SU-DHL-6 (cell line): ENCODE results near the gene GMEB2.

ENCODE experiments used
- H2AFZ ChIP-seq: fragments of 200-600 bp; sonication (generic); 2 replicates; pipeline ENCODE4 v1.6.1; 2014; ENCODE audit warnings: low read depth, mild to moderate bottlenecking, moderate library complexity, mixed read lengths, antibody characterized with exemption, low read length; ENCODE audit not compliant: severe bottlenecking
- H3F3A ChIP-seq: fragments of 200-600 bp; shearing (Covaris generic); 2 replicates; pipeline ENCODE4 v1.6.0; 2016; ENCODE audit warnings: antibody characterized with exemption, mild to moderate bottlenecking; ENCODE audit not compliant: insufficient read depth
- H3K27ac ChIP-seq: fragments of 200-600 bp; sonication (generic); 2 replicates; pipeline ENCODE4 v1.5.1; 2016; ENCODE audit warnings: low read depth, mild to moderate bottlenecking, low read length, moderate library complexity, mixed read lengths
- H3K27me3 ChIP-seq: fragments of 200-600 bp; sonication (generic), shearing (Covaris generic); 2 replicates; pipeline ENCODE4 v1.6.0; 2014; ENCODE audit warnings: mild to moderate bottlenecking, low read length
- H3K36me3 ChIP-seq: fragments of 200-600 bp; sonication (generic); 2 replicates; pipeline ENCODE4 v1.6.1; 2014; ENCODE audit warnings: mild to moderate bottlenecking, low read length, mixed read lengths
- H3K4me2 ChIP-seq: fragments of 300-600, 200-600 bp; shearing (Covaris generic), sonication (generic); 2 replicates; pipeline ENCODE4 v1.6.0; 2014; ENCODE audit warnings: low read length, low read depth, mild to moderate bottlenecking; ENCODE audit not compliant: poor library complexity, severe bottlenecking
- H3K4me3 ChIP-seq: fragments of 200-600 bp; sonication (generic); 2 replicates; pipeline ENCODE4 v1.5.1; 2014; ENCODE audit warnings: antibody characterized with exemption, low read length, mild to moderate bottlenecking, mixed read lengths; ENCODE audit not compliant: insufficient read depth, poor library complexity, severe bottlenecking
- H3K79me2 ChIP-seq: fragments of 200-600 bp; sonication (generic); 2 replicates; pipeline ENCODE4 v1.6.1; 2014; ENCODE audit warnings: mild to moderate bottlenecking, low read length, moderate library complexity; ENCODE audit not compliant: insufficient read depth
- H3K9ac ChIP-seq: fragments of 200-600 bp; sonication (generic); 2 replicates; pipeline ENCODE4 v1.7.0; 2014; ENCODE audit warnings: mild to moderate bottlenecking, low read length
- H3K9me2 ChIP-seq: fragments of 200-600 bp; sonication (generic); replicated peaks from 2 replicates; pipeline ENCODE4 v1.6.1; 2014; ENCODE audit warnings: low read length; ENCODE audit not compliant: insufficient read depth
- H3K9me3 ChIP-seq: fragments of 200-600 bp; sonication (generic); 2 replicates; pipeline ENCODE4 v1.6.1; 2014; ENCODE audit warnings: low read length, mixed read lengths; ENCODE audit not compliant: insufficient read depth
- H4K20me1 ChIP-seq: fragments of 200-600 bp; sonication (generic); 2 replicates; pipeline ENCODE4 v1.6.1; 2014; ENCODE audit warnings: low read depth, mild to moderate bottlenecking, antibody characterized with exemption, low read length, moderate library complexity, mixed read lengths
- CTCF ChIP-seq: fragments of 200-600 bp; sonication (generic); IDR thresholded peaks from one replicate; pipeline ENCODE4 v1.5.1; 2017; ENCODE audit warnings: antibody characterized with exemption, mild to moderate bottlenecking, low read length, moderate library complexity; ENCODE audit not compliant: insufficient read depth, poor library complexity, severe bottlenecking
- EZH2phosphoT487 ChIP-seq: fragments of 200-600 bp; sonication (generic), shearing (Covaris generic); conservative IDR thresholded peaks from 2 replicates; pipeline ENCODE4 v1.6.1; 2018; ENCODE audit warnings: mild to moderate bottlenecking, antibody characterized with exemption, low read length, moderate library complexity, mixed read lengths

The GMEB2 gene

GRCh38 chr20:63656451-63656850, 29.6 kb upstream of the GMEB2 start:
- H3K36me3 ChIP-seq, result no peaks in the 10 kb centered on the region
- peaks cover 13% of the 10 kb centered on the region for H3K79me2 ChIP-seq
- no peak overlapping the region for H2AFZ ChIP-seq
- no peaks in the 10 kb centered on the region for H3K9me3 ChIP-seq
- H3F3A ChIP-seq, result no peaks in the 10 kb centered on the region
- TF ChIP-seq CTCF, result no peak
- no peak for TF ChIP-seq EZH2phosphoT487
- H3K9ac ChIP-seq, result no peak overlapping the region
- H3K9me2 ChIP-seq, result no peaks in the 10 kb centered on the region
- H3K27me3 ChIP-seq, result no peaks in the 10 kb centered on the region
- H3K27ac ChIP-seq, result no peak overlapping the region
- H4K20me1 ChIP-seq, result no peaks in the 10 kb centered on the region
- no peak overlapping the region for H3K4me2 ChIP-seq
- H3K4me3 ChIP-seq, result no peak overlapping the region

GRCh38 chr20:63655249-63655648, 28.3 kb upstream of the GMEB2 start:
- Histone ChIP-seq H3K4me2 (no peak overlapping the region), H3K36me3 (no peaks in the 10 kb centered on the region), H3K27me3 (no peaks in the 10 kb centered on the region), H3K9me3 (no peaks in the 10 kb centered on the region), H4K20me1 (no peaks in the 10 kb centered on the region), H3K4me3 (no peak overlapping the region), H3K9me2 (no peaks in the 10 kb centered on the region), H3K9ac (no peak overlapping the region), H3F3A (no peaks in the 10 kb centered on the region), H3K79me2 (peaks cover 13% of the 10 kb centered on the region), H3K27ac (no peak overlapping the region), H2AFZ (no peak overlapping the region)
- TF ChIP-seq CTCF (no peak), EZH2phosphoT487 (no peak)

GRCh38 chr20:63653974-63654668, 27.2 kb upstream of the GMEB2 start:
- TF ChIP-seq CTCF, result no peak
- no peak for TF ChIP-seq EZH2phosphoT487
- no peaks in the 10 kb centered on the region for H3K27me3 ChIP-seq
- H3K9me3 ChIP-seq, result no peaks in the 10 kb centered on the region
- H3K4me3 ChIP-seq, result no peak overlapping the region
- H3K79me2 ChIP-seq, result peaks cover 6% of the 10 kb centered on the region
- H3K4me2 ChIP-seq, result no peak overlapping the region
- no peaks in the 10 kb centered on the region for H3K9me2 ChIP-seq
- no peak overlapping the region for H3K9ac ChIP-seq
- no peak overlapping the region for H2AFZ ChIP-seq
- H3F3A ChIP-seq, result no peaks in the 10 kb centered on the region
- H4K20me1 ChIP-seq, result no peaks in the 10 kb centered on the region
- H3K36me3 ChIP-seq, result no peaks in the 10 kb centered on the region
- H3K27ac ChIP-seq, result no peak overlapping the region
